CD4-positive, alpha-beta T cell treated with Interleukin-4 for 1 hour (primary cell): ENCODE results near the gene TMEM205.
A peak's percentile ranks its signal among the peaks of the same experiment; 100 is the strongest.
"Not testable (repeated sequence)": the region's sequence is repeated elsewhere in the genome, so short reads cannot be mapped to it uniquely, and the experiment has no call there.

Experiments used
- DNase-seq, 2 donors: peaks; one replicate each; pipeline ENCODE4 v3.0.0-alpha.2; 2020 to 2022

The TMEM205 gene

GRCh38 chr19:11370744-11371143, 24.7 kb upstream of the TMEM205 start:
- no peak for DNase-seq

DNA sequence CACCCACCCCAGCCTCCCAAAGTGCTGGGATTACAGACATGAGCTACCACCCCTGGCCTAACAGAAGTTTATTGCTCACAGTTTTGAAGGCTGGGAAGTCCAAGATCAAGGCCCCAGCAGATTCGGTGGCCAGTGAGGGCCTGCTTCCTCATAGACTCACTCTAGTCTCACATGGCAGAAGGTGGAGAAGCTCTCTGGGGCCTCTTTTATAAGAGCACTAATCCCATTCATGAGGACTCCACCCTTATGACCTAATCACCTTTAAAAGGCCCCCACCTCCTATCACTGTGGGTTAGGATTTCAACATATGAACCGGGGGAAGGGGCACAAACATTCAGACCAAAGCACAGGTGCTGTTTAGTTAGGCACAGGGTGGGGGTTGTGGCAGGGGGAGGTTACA, 21.5 kb upstream of the TMEM205 start:
- DNase-seq, result no peak

GRCh38 chr19:11365557-11366117, 19.6 kb upstream of the TMEM205 start:
- DNase-seq, result no peak

DNA sequence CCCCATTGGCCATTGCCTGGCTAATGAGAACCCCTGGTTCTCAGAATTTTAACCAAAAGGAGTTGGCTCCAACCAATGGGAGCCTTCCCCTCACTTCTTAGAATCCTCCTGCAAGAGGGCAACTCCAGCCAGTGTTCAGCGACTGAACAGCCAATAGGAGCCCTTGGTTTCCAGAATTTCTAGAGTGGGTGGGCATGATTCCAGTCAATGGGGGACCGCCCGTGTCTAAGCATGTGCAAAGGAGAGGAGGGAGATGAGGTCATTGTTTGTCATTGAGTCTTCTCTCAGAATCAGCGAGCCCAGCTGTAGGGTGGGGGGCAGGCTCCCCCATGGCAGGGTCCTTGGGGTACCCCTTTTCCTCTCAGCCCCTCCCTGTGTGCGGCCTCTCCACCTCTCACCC, 18.9 kb upstream of the TMEM205 start:
- DNase-seq, result no peak

GRCh38 chr19:11364296-11364904, 18.3 kb upstream of the TMEM205 start:
- DNase-seq, result no peak

- DNase-seq, result no peak
Observed at GRCh38 chr19:11363881-11364280, 17.8 kb upstream of the TMEM205 start.

DNA sequence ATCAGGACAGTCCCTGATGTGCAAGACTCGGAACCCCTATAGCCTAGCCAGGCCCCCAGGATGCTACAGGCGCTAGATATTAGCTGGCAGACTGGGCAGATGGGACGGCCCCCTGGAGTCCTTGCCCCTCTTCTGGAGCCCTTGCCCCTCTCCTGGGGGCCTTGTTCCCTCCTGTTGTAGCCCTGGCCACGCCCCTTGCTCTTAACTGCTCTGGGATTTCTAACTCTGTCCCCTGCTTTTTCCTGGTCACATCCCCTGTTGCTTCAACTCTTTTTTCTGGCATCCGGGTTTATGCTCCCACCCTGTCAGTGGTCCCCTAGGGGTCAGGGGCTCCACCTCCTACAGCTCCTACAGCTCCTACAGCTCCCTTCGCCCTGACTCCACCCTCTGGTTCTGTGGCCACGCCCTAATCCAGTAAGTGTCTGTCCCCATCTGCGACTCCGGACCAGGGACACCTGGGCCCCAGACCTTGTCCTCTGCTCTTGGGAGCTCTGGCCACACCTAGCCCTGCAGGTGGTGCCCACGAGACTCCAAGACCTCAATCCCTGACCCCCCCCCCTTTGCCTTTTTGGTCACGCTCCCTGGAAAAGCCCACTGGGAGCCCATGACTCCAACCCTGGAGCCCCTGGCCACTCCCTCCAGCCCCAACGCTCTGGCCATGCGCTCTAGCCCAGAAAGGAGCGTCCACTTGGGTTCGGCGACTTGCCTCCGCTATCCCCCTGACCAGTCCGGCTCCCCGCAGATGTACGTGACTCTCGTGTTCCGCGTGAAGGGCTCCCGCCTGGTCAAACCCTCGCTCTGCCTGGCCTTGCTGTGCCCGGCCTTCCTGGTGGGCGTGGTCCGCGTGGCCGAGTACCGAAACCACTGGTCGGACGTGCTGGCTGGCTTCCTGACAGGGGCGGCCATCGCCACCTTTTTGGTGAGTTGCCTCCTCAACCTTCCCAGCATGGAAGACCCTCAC, 16.0 kb upstream of the TMEM205 start:
- DNase-seq, result no peak

DNA sequence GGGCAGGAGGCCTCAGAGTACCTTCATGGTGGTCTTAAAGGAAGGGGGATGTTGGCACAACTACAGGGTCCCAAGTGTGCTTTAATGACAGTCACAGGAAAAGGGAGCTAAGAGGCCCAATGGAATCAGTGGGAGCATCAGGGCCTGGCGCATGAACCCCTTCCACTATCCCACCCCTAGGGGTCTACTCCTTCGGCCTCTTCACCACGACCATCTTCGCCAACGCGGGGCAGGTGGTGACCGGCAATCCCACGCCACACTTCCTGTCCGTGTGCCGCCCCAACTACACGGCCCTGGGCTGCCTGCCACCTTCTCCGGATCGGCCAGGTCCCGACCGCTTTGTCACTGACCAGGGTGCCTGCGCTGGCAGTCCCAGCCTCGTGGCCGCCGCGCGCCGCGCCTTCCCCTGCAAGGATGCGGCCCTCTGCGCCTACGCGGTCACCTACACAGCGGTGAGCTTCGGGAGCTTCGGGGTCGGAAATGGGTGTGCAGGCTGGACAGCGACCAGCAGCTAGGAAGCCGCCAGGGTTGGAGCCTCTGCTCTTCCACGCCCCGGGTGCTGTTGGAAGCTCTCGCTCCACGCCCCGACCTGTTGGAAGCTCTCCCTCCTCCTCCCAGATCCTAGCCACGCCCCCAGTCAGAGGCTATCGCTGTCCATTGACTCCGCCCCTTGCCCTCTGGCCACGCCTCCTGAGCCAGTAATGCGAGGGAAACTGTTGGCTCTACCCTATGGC, 15.1 kb upstream of the TMEM205 start:
- DNase-seq, result no peak

DNA sequence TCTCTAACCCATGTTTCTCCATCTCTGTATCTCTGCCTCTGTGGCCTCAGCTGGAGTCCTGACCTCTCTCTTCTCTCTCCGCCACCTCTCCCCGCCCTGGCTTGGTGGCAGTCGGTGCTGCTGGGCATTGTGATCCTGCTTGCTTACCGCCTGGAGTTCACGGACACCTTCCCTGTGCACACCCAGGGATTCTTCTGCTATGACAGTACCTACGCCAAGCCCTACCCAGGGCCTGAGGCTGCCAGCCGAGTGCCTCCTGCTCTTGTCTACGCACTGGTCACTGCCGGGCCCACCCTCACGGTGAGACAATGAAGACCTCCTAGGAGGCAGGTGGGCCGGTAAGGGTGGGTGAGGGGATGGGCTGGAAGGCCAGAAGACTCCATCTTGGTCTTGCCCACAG, 13.4 kb upstream of the TMEM205 start:
- no peak for DNase-seq

- no peak for DNase-seq
Observed at GRCh38 chr19:11356676-11357550, 10.8 kb upstream of the TMEM205 start.

GRCh38 chr19:11356074-11356397, 10.0 kb upstream of the TMEM205 start:
- DNase-seq, result no peak

DNA sequence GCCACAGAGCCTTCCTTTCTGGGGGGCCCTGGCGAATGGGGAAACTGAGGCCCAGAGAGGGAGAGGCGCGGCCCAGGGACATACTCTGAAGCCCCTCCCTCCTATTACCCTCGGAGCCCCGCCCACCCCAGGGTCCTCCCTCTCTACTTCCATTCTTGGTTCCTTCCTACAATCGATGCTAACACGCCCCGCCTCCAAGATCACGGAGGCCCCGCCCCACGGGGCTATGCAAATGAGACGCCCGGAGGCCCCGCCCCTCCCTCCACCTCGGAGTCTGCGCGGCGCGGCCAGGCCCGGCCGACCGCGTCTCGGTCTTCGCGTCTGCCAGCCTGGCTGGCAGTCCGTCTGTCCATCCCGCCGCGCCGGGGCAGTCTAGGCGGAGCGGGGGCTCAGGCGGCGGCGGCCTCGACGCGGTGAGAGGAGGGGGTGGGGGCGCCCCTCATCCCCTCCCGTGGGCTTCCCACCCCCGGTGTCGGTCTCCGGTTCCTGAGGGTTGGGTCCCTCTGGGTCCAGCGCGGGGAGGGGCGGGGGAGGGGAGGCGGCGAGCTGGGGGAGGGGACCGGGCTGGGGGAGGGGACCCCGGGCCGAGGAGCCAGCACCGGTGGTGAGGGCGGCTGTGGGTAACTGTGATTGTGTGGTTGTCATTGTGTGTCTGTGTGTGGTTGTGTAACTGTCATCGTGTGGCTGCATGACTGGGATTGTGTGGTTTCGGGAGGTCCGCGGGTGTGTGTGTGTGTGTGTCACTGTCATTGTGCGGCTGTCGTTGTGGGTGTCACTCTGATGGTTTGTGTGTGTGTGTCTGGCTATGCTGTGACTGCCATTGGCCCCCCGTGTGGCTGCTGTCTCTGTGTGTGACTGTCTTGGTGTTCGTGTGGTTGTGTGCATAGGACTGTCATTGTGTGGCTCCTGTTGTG, 9.3 kb upstream of the TMEM205 start, which contains the start of gene PLPPR2:
PLPPR2 (plus strand) TSS at position 273 of the 914 bp plus-strand sequence. CDS start 2,242 bp downstream, outside the sequence.
- peak; percentile 90 to 92 for DNase-seq

DNA sequence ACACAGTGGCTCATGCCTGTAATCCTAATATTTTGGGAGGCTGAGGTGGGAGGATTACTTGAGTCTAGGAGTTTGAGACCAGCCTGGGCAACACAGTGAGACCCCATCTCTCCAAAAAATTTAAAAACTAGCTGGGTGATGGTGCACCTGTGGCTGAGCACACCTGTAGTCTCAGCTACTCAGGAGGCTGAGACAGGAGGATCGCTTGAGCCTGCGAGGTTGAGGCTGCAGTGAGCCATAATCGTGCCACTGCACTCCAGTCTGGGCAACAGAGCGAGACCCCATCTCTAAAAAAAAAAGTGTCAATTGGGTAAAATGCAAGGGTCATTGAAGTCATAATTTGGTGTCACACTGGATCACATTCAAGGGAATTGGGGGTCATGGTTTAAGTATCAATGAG, 8.0 kb upstream of the TMEM205 start:
- DNase-seq, result not testable (repeated sequence)

DNA sequence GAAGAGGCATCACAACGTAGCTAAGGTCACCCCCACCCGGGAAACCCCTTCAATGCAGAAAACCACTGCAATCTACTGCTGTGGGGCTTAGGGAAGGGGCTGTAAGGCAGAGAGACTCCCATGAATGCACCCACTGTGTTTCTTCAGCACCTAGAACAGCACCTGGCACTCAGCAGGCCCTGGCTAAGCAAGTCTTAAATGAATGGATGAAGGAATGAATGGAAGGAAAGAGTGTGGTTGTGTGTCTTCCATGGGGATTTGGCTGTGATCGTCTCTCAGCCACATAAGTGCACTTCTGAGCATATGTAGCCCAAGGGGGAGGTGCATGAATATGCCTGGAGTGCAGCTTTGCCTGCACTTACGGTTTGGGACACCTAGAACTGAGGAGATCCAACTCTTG, 3.1 kb upstream of the TMEM205 start:
- DNase-seq, result no peak

GRCh38 chr19:11347546-11348039, 1.5 kb upstream of the TMEM205 start:
- no peak for DNase-seq

DNA sequence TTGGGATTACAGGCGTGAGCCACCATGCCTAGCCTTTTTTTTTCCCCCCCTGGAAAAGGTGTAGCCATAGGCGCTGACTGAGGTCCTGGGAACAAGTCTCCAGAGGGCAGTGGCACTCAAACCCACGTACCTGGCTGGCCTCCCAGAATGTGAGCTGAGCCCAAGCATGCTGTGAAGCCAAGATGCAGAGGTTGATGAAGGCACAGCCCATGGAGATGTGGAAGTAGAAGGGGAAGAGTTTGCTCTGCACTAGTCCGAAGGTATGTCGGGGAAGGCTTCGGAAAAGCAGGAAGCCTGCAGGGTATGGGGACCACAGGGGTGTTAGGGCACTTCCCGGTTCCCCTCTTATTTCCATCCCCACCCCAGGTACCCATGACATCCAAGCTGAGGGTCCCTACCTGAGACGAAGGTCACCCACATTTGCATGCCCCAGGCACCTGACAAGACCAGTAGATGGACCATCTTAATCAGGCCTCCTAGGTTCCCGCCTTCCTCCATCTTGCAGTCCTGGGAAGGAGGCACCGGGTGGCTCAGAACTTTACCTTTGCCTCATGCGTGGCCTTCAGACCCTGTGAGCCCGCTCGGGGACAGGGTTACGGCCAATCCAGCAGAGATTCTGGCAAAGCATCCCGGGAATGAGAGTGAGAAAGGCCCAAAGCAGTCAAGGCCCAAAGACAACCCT, 805 bp downstream of the TMEM205 start:
- no peak for DNase-seq

GRCh38 chr19:11342429-11342828, 3.6 kb downstream of the TMEM205 start:
- DNase-seq, result no peak

DNA sequence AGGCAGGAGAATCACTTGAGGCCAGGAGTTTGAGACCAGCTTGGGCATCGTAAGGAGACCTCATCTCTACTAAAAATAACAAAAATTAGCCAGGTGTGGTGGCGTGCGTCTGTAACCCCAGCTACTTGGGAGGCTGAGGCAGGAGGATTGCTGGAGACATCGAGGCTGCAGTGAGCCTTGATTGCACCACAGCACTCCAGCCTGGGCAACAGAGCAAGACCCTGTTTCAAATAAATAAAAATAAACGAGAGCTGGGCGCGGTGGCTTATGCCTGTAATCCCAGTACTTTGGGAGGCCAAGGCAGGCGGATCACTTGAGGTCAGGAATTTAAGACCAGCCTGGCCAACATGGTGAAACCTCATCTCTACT, 6.0 kb downstream of the TMEM205 start:
- not testable (repeated sequence) for DNase-seq

- DNase-seq, result peak; percentile 83 to 85
Observed at GRCh38 chr19:11339254-11340098, 6.6 kb downstream of the TMEM205 start, which contains the start of gene RAB3D. Gene RAB3D (minus strand): TSS chr19:11339657. CDS start chr19:11337399, 2,258 bp downstream.
